ENCODE results near the gene PPM1H.
"Not testable (repeated sequence)": the region's sequence is repeated elsewhere in the genome, so short reads cannot be mapped to it uniquely, and the experiment has no call there.

Gene PPM1H

GRCh38 chr12:62761658-62762057, 173.3 kb downstream of the PPM1H start:
- FAIRE-seq = no peak

- FAIRE-seq = no peak
Measured at GRCh38 chr12:62760779-62761178, 174.2 kb downstream of the PPM1H start.

- FAIRE-seq = not testable (repeated sequence)
Measured at GRCh38 chr12:62760341-62760740, 174.6 kb downstream of the PPM1H start.

GRCh38 chr12:62758216-62758615, 176.7 kb downstream of the PPM1H start:
- no peak for FAIRE-seq

- FAIRE-seq = no peak
Measured at GRCh38 chr12:62757048-62757447, 177.9 kb downstream of the PPM1H start.

GRCh38 chr12:62754706-62755105, 180.2 kb downstream of the PPM1H start:
- no peak for FAIRE-seq

GRCh38 chr12:62751810-62752155, 183.2 kb downstream of the PPM1H start:
- no peak for FAIRE-seq

- FAIRE-seq = no peak
Measured at GRCh38 chr12:62750941-62751809, 183.8 kb downstream of the PPM1H start.

- no peak for FAIRE-seq
Measured at GRCh38 chr12:62749586-62749985, 185.4 kb downstream of the PPM1H start.

GRCh38 chr12:62748941-62749468, 185.9 kb downstream of the PPM1H start:
- no peak for FAIRE-seq

- FAIRE-seq = no peak
Measured at GRCh38 chr12:62744551-62744950, 190.4 kb downstream of the PPM1H start.

- FAIRE-seq = peak; percentile 6
Measured at GRCh38 chr12:62739266-62740015, 195.5 kb downstream of the PPM1H start.

GRCh38 chr12:62738616-62739015, 196.3 kb downstream of the PPM1H start:
- no peak for FAIRE-seq

GRCh38 chr12:62738105-62738504, 196.8 kb downstream of the PPM1H start:
- no peak for FAIRE-seq

GRCh38 chr12:62737615-62738014, 197.3 kb downstream of the PPM1H start:
- no peak for FAIRE-seq

GRCh38 chr12:62737188-62737587, 197.8 kb downstream of the PPM1H start:
- FAIRE-seq = no peak

GRCh38 chr12:62736596-62736995, 198.4 kb downstream of the PPM1H start:
- no peak for FAIRE-seq

GRCh38 chr12:62732861-62733427, 202.0 kb downstream of the PPM1H start:
- FAIRE-seq = peak; percentile 64

- FAIRE-seq = peak; percentile 58
Measured at GRCh38 chr12:62731055-62731820, 203.7 kb downstream of the PPM1H start.

- FAIRE-seq = peak; percentile 96
Measured at GRCh38 chr12:62730649-62731048, 204.3 kb downstream of the PPM1H start.

GRCh38 chr12:62729579-62730544, 205.1 kb downstream of the PPM1H start:
- FAIRE-seq = not testable (repeated sequence)

GRCh38 chr12:62728741-62729140, 206.2 kb downstream of the PPM1H start:
- FAIRE-seq = no peak
